CD14-positive monocyte (primary cell): ENCODE results near the gene PLA2G1B. TPM values are rescaled to one million over a fixed set of nuclear protein-coding genes. Genes with fewer than 3 reads are reported as not detected.

Experiments
- DNase-seq, 3 donors: peaks; one replicate each; pipeline ENCODE4 v3.0.0-alpha.2; 2011 to 2022
- H2AFZ ChIP-seq: 2 replicates; pipeline ENCODE4 v1.6.0; 2012; ENCODE audit warnings: mild to moderate bottlenecking, low read depth, low read length, inconsistent platforms; ENCODE audit not compliant: insufficient read depth, poor library complexity, severe bottlenecking
- H3K27ac ChIP-seq, 2 donors: 1 replicate in 1 of 2; 2 replicates in 1 of 2; pipeline ENCODE4 v1.5.1; 2012 to 2013; ENCODE audit warnings: low read length in 2 of 2, control low read depth in 1 of 2, inconsistent platforms in 1 of 2, low read depth in 1 of 2, mild to moderate bottlenecking in 1 of 2
- H3K27me3 ChIP-seq, 2 donors: one replicate each; pipeline versions ENCODE4 v1.6.0 to v1.6.1; 2011 to 2013; ENCODE audit warnings: low read length in 2 of 2; ENCODE audit not compliant: control insufficient read depth in 2 of 2, insufficient read depth in 2 of 2
- H3K36me3 ChIP-seq, 2 donors: replicated peaks in 1 of 2; 1 replicate in 1 of 2; 2 replicates in 1 of 2; pipeline versions ENCODE4 v1.5.1 to v1.6.1; 2012 to 2013; ENCODE audit warnings: low read length in 2 of 2, control low read depth in 1 of 2, inconsistent platforms in 1 of 2, mild to moderate bottlenecking in 1 of 2; ENCODE audit not compliant: insufficient read depth in 2 of 2, control insufficient read depth in 1 of 2
- H3K4me1 ChIP-seq, 2 donors: 1 replicate in 1 of 2; 2 replicates in 1 of 2; pipeline versions ENCODE4 v1.5.1 to v1.6.1; 2012 to 2013; ENCODE audit warnings: low read length in 2 of 2, control low read depth in 1 of 2, inconsistent platforms in 1 of 2, mild to moderate bottlenecking in 1 of 2, moderate library complexity in 1 of 2; ENCODE audit not compliant: insufficient read depth in 2 of 2, control insufficient read depth in 1 of 2
- H3K4me2 ChIP-seq: replicated peaks from 2 replicates; pipeline ENCODE3; 2012; ENCODE audit warnings: low read length, moderate library complexity, mild to moderate bottlenecking; ENCODE audit not compliant: poor library complexity, severe bottlenecking; ENCODE audit errors: extremely low read depth
- H3K4me3 ChIP-seq, 3 experiments: fragments of 200-600 bp in 1 of 3; sonication (generic) in 1 of 3; replicated peaks in 1 of 3; 1 replicate in 2 of 3; 2 replicates in 1 of 3; pipeline ENCODE4 v1.5.1; 2011 to 2013; ENCODE audit warnings: low read length in 3 of 3, mild to moderate bottlenecking in 3 of 3, control low read depth in 2 of 3, low read depth in 2 of 3, inconsistent platforms in 1 of 3, moderate library complexity in 1 of 3
- H3K79me2 ChIP-seq: 2 replicates; pipeline ENCODE4 v1.6.0; 2012; ENCODE audit warnings: mild to moderate bottlenecking, control low read depth, inconsistent platforms, low read length, moderate library complexity; ENCODE audit not compliant: insufficient read depth
- H3K9ac ChIP-seq: 2 replicates; pipeline ENCODE4 v1.6.0; 2017; ENCODE audit warnings: low read length, mild to moderate bottlenecking; ENCODE audit not compliant: insufficient read depth, poor library complexity, severe bottlenecking
- H3K9me3 ChIP-seq, 2 donors: replicated peaks in 1 of 2; 1 replicate in 1 of 2; 2 replicates in 1 of 2; pipeline versions ENCODE4 v1.5.1 to v1.6.1; 2012 to 2013; ENCODE audit warnings: low read length in 2 of 2, control low read depth in 1 of 2; ENCODE audit not compliant: control insufficient read depth in 1 of 2, insufficient read depth in 1 of 2
- H4K20me1 ChIP-seq: 2 replicates; pipeline ENCODE4 v1.6.0; 2012; ENCODE audit warnings: mild to moderate bottlenecking, low read length, control low read depth, moderate library complexity; ENCODE audit not compliant: insufficient read depth
- H3K27ac Mint-ChIP-seq, 7 donors: one replicate each; pipeline ENCODE4 v1.8.0; 2020; ENCODE audit warnings: mild to moderate bottlenecking in 7 of 7, mixed read lengths in 7 of 7, moderate library complexity in 6 of 7, inconsistent platforms in 2 of 7
- H3K27me3 Mint-ChIP-seq, 3 donors: one replicate each; pipeline ENCODE4 v1.8.0; 2021 to 2022; ENCODE audit warnings: low read depth in 3 of 3, mild to moderate bottlenecking in 3 of 3, mixed read lengths in 3 of 3, moderate library complexity in 3 of 3, inconsistent platforms in 1 of 3
- H3K36me3 Mint-ChIP-seq, 2 donors: one replicate each; pipeline ENCODE4 v1.8.0; 2020; ENCODE audit warnings: mixed read lengths in 2 of 2, inconsistent platforms in 1 of 2, mild to moderate bottlenecking in 1 of 2
- H3K4me1 Mint-ChIP-seq: one replicate; pipeline ENCODE4 v1.8.0; 2020; ENCODE audit warnings: mild to moderate bottlenecking, mixed read lengths
- H3K4me3 Mint-ChIP-seq, 2 donors: one replicate each; pipeline ENCODE4 v1.8.0; 2020; ENCODE audit warnings: mild to moderate bottlenecking in 2 of 2, mixed read lengths in 2 of 2, moderate library complexity in 1 of 2
- H3K9me3 Mint-ChIP-seq, 7 donors: one replicate each; pipeline ENCODE4 v1.8.0; 2020 to 2022; ENCODE audit warnings: mixed read lengths in 7 of 7, mild to moderate bottlenecking in 6 of 7, moderate library complexity in 6 of 7, inconsistent platforms in 2 of 7
- CTCF ChIP-seq: fragments of 200-600 bp; IDR thresholded peaks from one replicate; pipeline ENCODE4 v1.8.0; 2022; ENCODE audit warnings: antibody characterized with exemption, mild to moderate bottlenecking
- WGBS: methylation state at CpG from one replicate; pipeline ENCODE4 v1.1.5; 2013; ENCODE audit warnings: missing lambda C conversion rate; ENCODE audit not compliant: insufficient coverage; 5-methylcytosine and 5-hydroxymethylcytosine counted together
- intact Hi-C, 2 donors: fragments of 100-400 bp; cut with micrococcal nuclease; formaldehyde crosslinking; loops; one replicate each; pipeline versions ENCODE4 v1.15.0 to v1.15.1; 2023
- polyA plus RNA-seq, 3 donors: library from polyadenylated mRNA; depleted of rRNA in 1 of 3; unstranded in 2 of 3; stranded (reverse) in 1 of 3; fragments of 300-500 nt in 2 of 3; fragments of >200 nt in 1 of 3; fragmentation: Illumina TruSeq in 2 of 3; gene quantifications; 1 replicate in 2 of 3; 2 replicates in 1 of 3; pipeline ENCODE4 v1.2.3, GENCODE V29; 2012 to 2021

PLA2G1B gene
- polyA plus RNA-seq, 3 donors, result not detected

- H3K4me1 Mint-ChIP-seq, result peaks cover 7% of the 10 kb centered on the region
- H3K79me2 ChIP-seq, result no peaks in the 10 kb centered on the region
- WGBS, result under 1% methylated on average over 60 of the region's 86 CpGs
- H3K27ac ChIP-seq, result no peak overlapping the region
- peaks cover 4 to 7% of the 10 kb centered on the region in 2 donors for H3K36me3 Mint-ChIP-seq
- no peak for TF ChIP-seq CTCF
- H3K4me3 ChIP-seq, result no peak overlapping the region
- H3K9ac ChIP-seq, result no peak overlapping the region
- intact Hi-C loops, result no loop called here
- H2AFZ ChIP-seq, result no peak overlapping the region
- H3K4me2 ChIP-seq, result peak overlapping the region; percentile 4
- H3K27me3 Mint-ChIP-seq, result peaks cover 75 to 89% (median 79%) of the 10 kb centered on the region in 3 donors
- peaks cover 55 to 77% of the 10 kb centered on the region in 2 donors for H3K27me3 ChIP-seq
- no peaks in the 10 kb centered on the region for H3K36me3 ChIP-seq
- H3K27ac Mint-ChIP-seq, result no peak overlapping the region
- H3K9me3 Mint-ChIP-seq, result peaks cover 0 to 16% (median 9%) of the 10 kb centered on the region in 7 donors
- H3K9me3 ChIP-seq, result peaks cover 0 to 26% of the 10 kb centered on the region in 2 donors
- DNase-seq, result no peak
- H3K4me3 Mint-ChIP-seq, result peak overlapping the region in 1 of 2 donors; percentile 63
- no peaks in the 10 kb centered on the region for H4K20me1 ChIP-seq
- peaks cover 0 to 4% of the 10 kb centered on the region in 2 donors for H3K4me1 ChIP-seq
These were observed 40.6 kb upstream of the PLA2G1B start for GRCh38 chr12:120367924-120368788.

DNA sequence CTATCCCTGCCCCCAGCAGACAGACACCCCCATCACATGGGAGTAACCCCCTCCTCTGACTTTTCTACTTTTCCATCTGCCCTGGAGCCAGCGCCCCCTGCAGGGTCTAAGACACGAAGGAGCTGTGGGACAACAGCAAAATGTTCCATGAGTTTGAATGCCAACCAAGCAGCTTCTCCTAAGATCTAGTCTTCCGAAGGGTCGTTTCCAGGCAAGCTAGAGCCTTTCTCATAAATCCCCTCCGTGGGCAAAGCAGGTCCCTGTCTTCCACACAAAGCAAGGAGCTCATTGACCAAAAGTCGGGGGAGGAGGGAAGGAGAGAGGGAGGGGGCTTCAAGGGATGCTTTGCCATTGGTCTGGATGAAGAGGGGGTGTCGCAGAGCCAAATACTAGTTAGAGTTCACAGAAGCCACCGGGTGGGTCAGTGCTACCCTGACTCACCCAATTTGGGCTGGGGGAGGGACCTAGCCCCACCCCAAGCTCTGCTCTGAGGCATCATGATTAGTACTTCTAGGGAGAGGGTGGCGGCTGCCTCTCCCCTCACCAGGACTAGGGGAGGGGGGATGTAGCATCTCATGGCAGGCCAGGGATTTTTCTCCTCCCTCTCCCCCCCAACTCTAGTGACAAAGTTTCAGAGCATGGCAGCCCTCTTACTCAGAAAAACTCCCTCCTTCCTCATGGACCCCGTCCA is 39.8 kb upstream of the PLA2G1B start:
- H3K9me3 Mint-ChIP-seq, result peaks cover 0 to 16% (median 9%) of the 10 kb centered on the region in 7 donors
- no peak for DNase-seq
- H3K27me3 Mint-ChIP-seq, result peaks cover 74 to 89% (median 79%) of the 10 kb centered on the region in 3 donors
- H3K9me3 ChIP-seq, result peaks cover 0 to 26% of the 10 kb centered on the region in 2 donors
- H3K4me3 ChIP-seq, result no peak overlapping the region
- 14% methylated on average over 3 of the region's 10 CpGs for WGBS
- peaks cover 4 to 7% of the 10 kb centered on the region in 2 donors for H3K36me3 Mint-ChIP-seq
- H3K27me3 ChIP-seq, result peaks cover 55 to 78% of the 10 kb centered on the region in 2 donors
- H3K27ac ChIP-seq, result no peak overlapping the region
- peaks cover 7% of the 10 kb centered on the region for H3K4me1 Mint-ChIP-seq
- H2AFZ ChIP-seq, result no peak overlapping the region
- no peak overlapping the region for H3K4me2 ChIP-seq
- H3K27ac Mint-ChIP-seq, result no peak overlapping the region
- TF ChIP-seq CTCF, result peak; percentile 26
- no peaks in the 10 kb centered on the region for H3K36me3 ChIP-seq
- no peaks in the 10 kb centered on the region for H3K79me2 ChIP-seq
- peaks cover 0 to 4% of the 10 kb centered on the region in 2 donors for H3K4me1 ChIP-seq
- peak overlapping the region in 1 of 2 donors; percentile 63 for H3K4me3 Mint-ChIP-seq
- no peaks in the 10 kb centered on the region for H4K20me1 ChIP-seq
- intact Hi-C loops, result no loop called here
- no peak overlapping the region for H3K9ac ChIP-seq
